C4-2B (cell line): Measurements from ENCODE around the gene ZNF516.

Experiments
- ZFX ChIP-seq: fragments of 450-650 bp; IDR thresholded peaks from 2 replicates; pipeline ENCODE4 v1.6.1; 2017
- TF ChIP-seq, protein P1 (sequence below): fragments of 450-650 bp; conservative IDR thresholded peaks from 2 replicates; pipeline ENCODE4 v1.5.1; 2017; ENCODE audit warnings: mild to moderate bottlenecking

DNA sequence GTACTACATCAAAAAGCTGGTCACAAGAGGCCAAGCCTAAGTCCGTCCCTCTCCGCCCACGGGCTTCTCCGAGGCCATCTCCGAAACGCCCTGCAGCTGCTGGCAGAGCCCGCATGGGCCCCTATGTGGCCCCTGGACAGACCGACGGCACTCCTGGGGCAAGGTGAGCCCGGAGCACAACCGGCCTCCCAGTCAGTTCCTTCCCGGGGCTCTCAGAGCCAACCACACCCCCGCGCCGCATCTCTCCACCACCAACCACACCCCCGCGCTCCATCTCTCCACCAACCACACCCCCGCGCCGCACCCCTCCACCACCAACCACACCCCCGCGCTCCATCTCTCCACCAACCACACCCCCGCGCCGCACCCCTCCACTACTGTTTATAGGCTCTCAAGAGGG lies 93.5 kb downstream of the ZNF516 start:
- TF ChIP-seq, protein P1, sequence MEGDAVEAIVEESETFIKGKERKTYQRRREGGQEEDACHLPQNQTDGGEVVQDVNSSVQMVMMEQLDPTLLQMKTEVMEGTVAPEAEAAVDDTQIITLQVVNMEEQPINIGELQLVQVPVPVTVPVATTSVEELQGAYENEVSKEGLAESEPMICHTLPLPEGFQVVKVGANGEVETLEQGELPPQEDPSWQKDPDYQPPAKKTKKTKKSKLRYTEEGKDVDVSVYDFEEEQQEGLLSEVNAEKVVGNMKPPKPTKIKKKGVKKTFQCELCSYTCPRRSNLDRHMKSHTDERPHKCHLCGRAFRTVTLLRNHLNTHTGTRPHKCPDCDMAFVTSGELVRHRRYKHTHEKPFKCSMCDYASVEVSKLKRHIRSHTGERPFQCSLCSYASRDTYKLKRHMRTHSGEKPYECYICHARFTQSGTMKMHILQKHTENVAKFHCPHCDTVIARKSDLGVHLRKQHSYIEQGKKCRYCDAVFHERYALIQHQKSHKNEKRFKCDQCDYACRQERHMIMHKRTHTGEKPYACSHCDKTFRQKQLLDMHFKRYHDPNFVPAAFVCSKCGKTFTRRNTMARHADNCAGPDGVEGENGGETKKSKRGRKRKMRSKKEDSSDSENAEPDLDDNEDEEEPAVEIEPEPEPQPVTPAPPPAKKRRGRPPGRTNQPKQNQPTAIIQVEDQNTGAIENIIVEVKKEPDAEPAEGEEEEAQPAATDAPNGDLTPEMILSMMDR = no peak
- no peak for TF ChIP-seq ZFX
